WTC11 (cell line): Measurements from ENCODE around the gene SMR3B. TPM values are rescaled to one million over a fixed set of nuclear protein-coding genes. Genes with fewer than 3 reads are reported as not detected.
A peak's percentile ranks its signal among the peaks of the same experiment; 100 is the strongest.

Experiments
- ATAC-seq: fragments of 200-7000 bp; cut with Tn5 transposase; 2 replicates; pipeline ENCODE4 v1.10.0; 2021; ENCODE audit warnings: mild to moderate bottlenecking, moderate library complexity
- CTCF ChIA-PET: fragments of 300-600 bp; sonication (Branson Sonifier 250); formaldehyde crosslinking; loops from one replicate; lab custom pipeline; 2021; ENCODE audit warnings: antibody characterized with exemption; lab: Charles Lee
- POLR2A ChIA-PET: fragments of 350-600 bp; sonication (Branson Sonifier 250); formaldehyde crosslinking; loops from one replicate; lab custom pipeline; 2021; ENCODE audit warnings: antibody characterized with exemption; lab: Charles Lee
- DNase-seq: peaks from one replicate; pipeline ENCODE4 v3.0.0; 2021; ENCODE audit warnings: low spot score
- H3K27ac Mint-ChIP-seq: 2 replicates; pipeline ENCODE4 v1.8.0; 2021; ENCODE audit warnings: mixed read lengths
- H3K27me3 Mint-ChIP-seq: 2 replicates; pipeline ENCODE4 v1.8.0; 2021; ENCODE audit warnings: low read depth, mild to moderate bottlenecking, moderate library complexity, mixed read lengths
- H3K36me3 Mint-ChIP-seq: 2 replicates; pipeline ENCODE4 v1.8.0; 2021; ENCODE audit warnings: mixed read lengths
- H3K4me1 Mint-ChIP-seq: 2 replicates; pipeline ENCODE4 v1.8.0; 2022; ENCODE audit warnings: mixed read lengths
- H3K4me3 Mint-ChIP-seq: 2 replicates; pipeline ENCODE4 v1.8.0; 2021; ENCODE audit warnings: mild to moderate bottlenecking, moderate library complexity, mixed read lengths
- H3K9me3 Mint-ChIP-seq: 2 replicates; pipeline ENCODE4 v1.8.0; 2021; ENCODE audit warnings: mixed read lengths
- AFF4 ChIP-seq: sonication (generic); formaldehyde crosslinking; IDR thresholded peaks from 2 replicates; pipeline ENCODE4 v1.8.1; 2023; ENCODE audit warnings: mild to moderate bottlenecking, missing genetic modification reagents, borderline replicate concordance
- ARID4B ChIP-seq: sonication (generic); formaldehyde crosslinking; IDR thresholded peaks from 2 replicates; pipeline ENCODE4 v1.8.0; 2023; ENCODE audit warnings: missing genetic modification reagents, mild to moderate bottlenecking, borderline replicate concordance
- CBFB ChIP-seq: sonication (generic); formaldehyde crosslinking; IDR thresholded peaks from 2 replicates; pipeline ENCODE4 v1.8.1; 2022; ENCODE audit warnings: mild to moderate bottlenecking, low read depth, missing genetic modification reagents
- CDX4 ChIP-seq: fragments of 250-450 bp; sonication (Bioruptor Pico); IDR thresholded peaks from 2 replicates; pipeline ENCODE4 v1.9.0; 2021; ENCODE audit warnings: moderate library complexity, mild to moderate bottlenecking, inconsistent platforms, borderline replicate concordance
- ELF4 ChIP-seq: sonication (generic); formaldehyde crosslinking; IDR thresholded peaks from 2 replicates; pipeline ENCODE4 v1.8.1; 2022; ENCODE audit warnings: low read depth, mild to moderate bottlenecking, moderate library complexity, missing genetic modification reagents
- ETV6 ChIP-seq: sonication (generic); formaldehyde crosslinking; IDR thresholded peaks from 2 replicates; pipeline ENCODE4 v1.8.1; 2022; ENCODE audit warnings: mild to moderate bottlenecking, missing genetic modification reagents
- FOXP4 ChIP-seq: sonication (generic); formaldehyde crosslinking; IDR thresholded peaks from 2 replicates; pipeline ENCODE4 v1.8.0; 2022; ENCODE audit warnings: mild to moderate bottlenecking, missing genetic modification reagents
- GRHL2 ChIP-seq: fragments of 250-450 bp; sonication (Bioruptor Pico); IDR thresholded peaks from 2 replicates; pipeline ENCODE4 v1.8.0; 2022; ENCODE audit warnings: mild to moderate bottlenecking, moderate library complexity; ENCODE audit not compliant: insufficient replicate concordance, severe bottlenecking
- GTF2I ChIP-seq: fragments of 250-450 bp; sonication (Bioruptor Pico); conservative IDR thresholded peaks from 2 replicates; pipeline ENCODE4 v1.4.0; 2021; ENCODE audit warnings: mild to moderate bottlenecking
- IRF1 ChIP-seq: sonication (generic); formaldehyde crosslinking; IDR thresholded peaks from 2 replicates; pipeline ENCODE4 v1.8.0; 2023; ENCODE audit warnings: missing genetic modification reagents
- RORB ChIP-seq: fragments of 250-450 bp; sonication (Bioruptor Pico); IDR thresholded peaks from 2 replicates; pipeline ENCODE4 v1.9.0; 2021; ENCODE audit warnings: mild to moderate bottlenecking
- SMAD3 ChIP-seq: sonication (generic); formaldehyde crosslinking; IDR thresholded peaks from 2 replicates; pipeline ENCODE4 v1.8.0; 2022; ENCODE audit warnings: missing genetic modification reagents, mild to moderate bottlenecking, borderline replicate concordance
- SOX15 ChIP-seq: fragments of 250-450 bp; sonication (Bioruptor Pico); IDR thresholded peaks from 2 replicates; pipeline ENCODE4 v1.9.0; 2021; ENCODE audit warnings: mild to moderate bottlenecking
- USF1 ChIP-seq: sonication (generic); formaldehyde crosslinking; IDR thresholded peaks from 2 replicates; pipeline ENCODE4 v1.8.0; 2022; ENCODE audit warnings: mild to moderate bottlenecking, missing genetic modification reagents
- ZBTB21 ChIP-seq: sonication (generic); formaldehyde crosslinking; IDR thresholded peaks from 2 replicates; pipeline ENCODE4 v1.8.1; 2023; ENCODE audit warnings: mild to moderate bottlenecking, missing genetic modification reagents, borderline replicate concordance
- ZNF121 ChIP-seq: sonication (generic); formaldehyde crosslinking; IDR thresholded peaks from 2 replicates; pipeline ENCODE4 v1.8.0; 2023; ENCODE audit warnings: missing genetic modification reagents
- total RNA-seq: library from RNA; stranded (reverse); gene quantifications from 3 replicates; pipeline ENCODE4 v1.2.3, GENCODE V29; 2021

SMR3B gene
- total RNA-seq, 1 experiment from 2014 or later: not detected

GRCh38 chr4:70399319-70399718 is 16.4 kb downstream of the SMR3B start (continued):
- no peak for TF ChIP-seq FOXP4 (CRISPR knock-in tag)
- TF ChIP-seq AFF4: no peak
- no peak for TF ChIP-seq ELF4 (CRISPR knock-in tag)
- TF ChIP-seq RORB (CRISPR knock-in tag): no peak
- TF ChIP-seq GRHL2: no peak
- TF ChIP-seq CBFB (CRISPR knock-in tag): no peak
- no peak for TF ChIP-seq ZBTB21 (CRISPR knock-in tag)
- TF ChIP-seq SOX15 (CRISPR knock-in tag): no peak
- no peak for TF ChIP-seq CDX4 (CRISPR knock-in tag)
- no peak for TF ChIP-seq SMAD3 (CRISPR knock-in tag)
- TF ChIP-seq USF1: no peak
- no peak for TF ChIP-seq GTF2I (CRISPR knock-in tag)

- Mint-ChIP-seq H3K4me1 (no peaks in the 10 kb centered on the region), H3K9me3 (no peaks in the 10 kb centered on the region), H3K27me3 (no peaks in the 10 kb centered on the region), H3K4me3 (no peak overlapping the region), H3K36me3 (no peaks in the 10 kb centered on the region), H3K27ac (no peak overlapping the region)
- ATAC-seq (no peak), DNase-seq (no peak)
- no peak for TF ChIP-seq CDX4 (CRISPR knock-in tag)
- TF ChIP-seq IRF1: no peak
- no peak for TF ChIP-seq ETV6 (CRISPR knock-in tag)
- POLR2A ChIA-PET: no interaction called here
- CTCF ChIA-PET: no interaction called here
These were observed 19.8 kb downstream of the SMR3B start for GRCh38 chr4:70402762-70403161.

- TF ChIP-seq ZNF121 (CRISPR knock-in tag) (peak; percentile 9; the same call in 1 of the 2 replicates), ARID4B (CRISPR knock-in tag) (no peak)
- TF ChIP-seq, all 79 proteins: peak for 1
- H3K4me1 Mint-ChIP-seq: no peaks in the 10 kb centered on the region
- DNase-seq (no peak), ATAC-seq (no peak)
- H3K4me3 Mint-ChIP-seq: no peak overlapping the region
- CTCF ChIA-PET: no interaction called here
- peaks cover 3% of the 10 kb centered on the region; the same call in 1 of the 2 replicates for H3K9me3 Mint-ChIP-seq
- no peak overlapping the region for H3K27ac Mint-ChIP-seq
- no peaks in the 10 kb centered on the region for H3K36me3 Mint-ChIP-seq
- POLR2A ChIA-PET: no interaction called here
- H3K27me3 Mint-ChIP-seq: no peaks in the 10 kb centered on the region
These were observed 22.8 kb downstream of the SMR3B start for GRCh38 chr4:70405765-70406164.
